Neuronal stem cell (in vitro differentiated cells): Measurements from ENCODE around the gene SPRTN.

Experiments used
- DNase-seq: peaks from one replicate; pipeline ENCODE4 v3.0.0-alpha.2; 2013; ENCODE audit warnings: low spot score
- H2AFZ ChIP-seq: one replicate; pipeline ENCODE4 v1.6.1; 2013; ENCODE audit warnings: mild to moderate bottlenecking, low read length, inconsistent platforms
- H2AK5ac ChIP-seq: 2 replicates; pipeline ENCODE4 v1.6.1; 2013; ENCODE audit warnings: low read depth, mild to moderate bottlenecking, inconsistent platforms, low read length, moderate library complexity, mixed read lengths
- H2BK120ac ChIP-seq: 2 replicates; pipeline ENCODE4 v1.6.1; 2013; ENCODE audit warnings: low read depth, mild to moderate bottlenecking, inconsistent platforms, low read length, moderate library complexity, mixed read lengths
- H2BK12ac ChIP-seq: one replicate; pipeline ENCODE4 v1.6.1; 2013; ENCODE audit warnings: low read length, inconsistent platforms
- H2BK15ac ChIP-seq: 2 replicates; pipeline ENCODE4 v1.6.1; 2013; ENCODE audit warnings: mild to moderate bottlenecking, low read length, inconsistent platforms, mixed read lengths
- H2BK5ac ChIP-seq: one replicate; pipeline ENCODE4 v1.6.1; 2013; ENCODE audit warnings: inconsistent platforms, mild to moderate bottlenecking, low read length, moderate library complexity
- H3K14ac ChIP-seq: one replicate; pipeline ENCODE4 v1.6.1; 2013; ENCODE audit warnings: low read length, inconsistent platforms
- H3K18ac ChIP-seq: 2 replicates; pipeline ENCODE4 v1.6.1; 2013; ENCODE audit warnings: low read length, inconsistent platforms
- H3K23ac ChIP-seq: 2 replicates; pipeline ENCODE4 v1.6.1; 2013; ENCODE audit warnings: low read depth, mild to moderate bottlenecking, mixed read lengths, low read length, inconsistent platforms; ENCODE audit not compliant: poor library complexity
- H3K27ac ChIP-seq: replicated peaks from 3 replicates; pipeline ENCODE4 v1.5.1; 2013; ENCODE audit warnings: low read length, inconsistent platforms
- H3K27me3 ChIP-seq, 3 experiments: 2 replicates each; pipeline ENCODE4 v1.6.1; 2013; ENCODE audit warnings: low read length in 3 of 3, mild to moderate bottlenecking in 2 of 3, inconsistent platforms in 1 of 3, low read depth in 1 of 3, mixed read lengths in 1 of 3, moderate library complexity in 1 of 3; ENCODE audit not compliant: control insufficient read depth in 3 of 3, insufficient read depth in 3 of 3
- H3K36me3 ChIP-seq, 2 donors: replicated peaks in 1 of 2; 2 replicates each; pipeline ENCODE4 v1.6.1; 2013; ENCODE audit warnings: low read length in 2 of 2; ENCODE audit not compliant: control insufficient read depth in 2 of 2, insufficient read depth in 2 of 2
- H3K4ac ChIP-seq: 2 replicates; pipeline ENCODE4 v1.6.1; 2013; ENCODE audit warnings: inconsistent platforms, mild to moderate bottlenecking, low read length, moderate library complexity
- H3K4me1 ChIP-seq, 2 donors: 1 replicate in 1 of 2; 2 replicates in 1 of 2; pipeline ENCODE4 v1.6.1; 2013; ENCODE audit warnings: low read length in 2 of 2, low read depth in 1 of 2; ENCODE audit not compliant: control insufficient read depth in 2 of 2, insufficient read depth in 1 of 2
- H3K4me2 ChIP-seq: one replicate; pipeline ENCODE4 v1.6.1; 2013; ENCODE audit warnings: mild to moderate bottlenecking, low read length, inconsistent platforms; ENCODE audit not compliant: insufficient read depth, poor library complexity, severe bottlenecking
- H3K4me3 ChIP-seq, 2 donors: 2 replicates each; pipeline ENCODE4 v1.5.1; 2013; ENCODE audit warnings: low read length in 2 of 2, mild to moderate bottlenecking in 2 of 2, inconsistent platforms in 1 of 2, moderate library complexity in 1 of 2
- H3K79me1 ChIP-seq: one replicate; pipeline ENCODE4 v1.6.1; 2013; ENCODE audit warnings: low read depth, mild to moderate bottlenecking, inconsistent platforms, low read length, moderate library complexity
- H3K9ac ChIP-seq: one replicate; pipeline ENCODE4 v1.6.1; 2013; ENCODE audit warnings: mild to moderate bottlenecking, low read depth, low read length, inconsistent platforms; ENCODE audit not compliant: poor library complexity
- H3K9me3 ChIP-seq, 2 donors: replicated peaks in 1 of 2; 2 replicates each; pipeline versions ENCODE3 to v1.6.1; 2013; ENCODE audit warnings: low read length in 2 of 2, mild to moderate bottlenecking in 2 of 2, inconsistent platforms in 1 of 2, low read depth in 1 of 2, mixed read lengths in 1 of 2, moderate library complexity in 1 of 2; ENCODE audit not compliant: control insufficient read depth in 2 of 2, insufficient read depth in 1 of 2
- H4K8ac ChIP-seq: one replicate; pipeline ENCODE4 v1.6.1; 2013; ENCODE audit warnings: low read depth, mild to moderate bottlenecking, inconsistent platforms, low read length, moderate library complexity
- H4K91ac ChIP-seq: one replicate; pipeline ENCODE4 v1.6.1; 2013; ENCODE audit warnings: low read length, low read depth, mild to moderate bottlenecking, inconsistent platforms; ENCODE audit not compliant: poor library complexity
- WGBS, 2 donors: extraction: QIAGEN DNeasy Blood & Tissue Kit; methylation state at CpG; one replicate each; pipeline ENCODE4 v1.1.7; 2013; ENCODE audit warnings: missing lambda C conversion rate in 2 of 2, mixed read lengths in 1 of 2; ENCODE audit not compliant: insufficient read length in 2 of 2, insufficient replicate concordance in 1 of 2; ENCODE audit errors: extremely low coverage in 2 of 2; 5-methylcytosine and 5-hydroxymethylcytosine counted together

The SPRTN gene

DNA sequence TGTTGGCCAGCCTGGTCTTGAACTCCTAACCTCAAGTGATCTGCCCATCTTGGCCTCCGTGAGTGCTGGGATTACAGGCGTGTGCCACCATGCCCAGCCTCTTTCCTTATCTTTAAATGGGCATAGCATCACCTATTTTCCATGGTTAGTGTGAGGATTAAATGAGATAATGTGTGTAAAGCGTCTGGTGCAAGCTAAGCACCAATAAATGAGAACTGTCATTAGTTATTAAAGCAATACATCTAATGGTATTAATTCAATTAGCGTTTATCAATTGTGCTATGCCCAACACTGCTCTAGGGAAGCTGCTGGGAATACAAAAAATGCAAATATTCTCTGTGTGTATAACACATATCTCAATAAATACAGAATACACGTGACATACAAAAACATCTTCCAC, 10.5 kb upstream of the SPRTN start:
- no CpG with 5 or more reads among the region's 5 CpGs for WGBS, 2 donors
- no peak overlapping the region for H4K8ac ChIP-seq

DNA sequence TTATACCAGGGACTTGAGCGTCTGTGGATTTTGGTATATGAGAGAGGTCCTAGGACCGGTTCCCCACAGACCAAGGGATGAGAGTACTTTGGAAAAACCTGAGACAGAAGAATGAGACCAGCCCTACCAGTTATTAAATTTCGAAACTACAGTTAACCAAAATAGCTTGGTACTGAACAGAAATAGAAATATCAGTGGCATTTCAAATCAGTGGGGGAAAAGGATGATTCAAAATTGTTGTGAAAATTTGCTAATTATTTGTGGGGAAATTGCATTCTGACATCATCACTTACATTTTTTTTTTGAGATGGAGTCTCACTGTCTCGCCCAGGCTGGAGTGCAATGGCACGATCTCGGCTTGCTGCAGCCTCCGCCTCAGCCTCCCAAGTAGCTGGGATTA, 8.6 kb upstream of the SPRTN start:
- no peak overlapping the region for H3K23ac ChIP-seq
- H2BK15ac ChIP-seq = no peak overlapping the region
- H2BK12ac ChIP-seq = no peak overlapping the region
- H3K14ac ChIP-seq = no peak overlapping the region
- H4K91ac ChIP-seq = no peak overlapping the region
- no peak overlapping the region for H3K27ac ChIP-seq
- no peak overlapping the region for H3K18ac ChIP-seq
- H3K4ac ChIP-seq = no peak overlapping the region
- no peak overlapping the region for H2BK5ac ChIP-seq
- H3K4me2 ChIP-seq = no peak overlapping the region
- no peak overlapping the region for H3K9ac ChIP-seq
- WGBS, 2 donors = no CpG with 5 or more reads among the region's 7 CpGs
- no peak for DNase-seq
- no peaks in the 10 kb centered on the region for H3K79me1 ChIP-seq
- no peaks in the 10 kb centered on the region for H3K27me3 ChIP-seq
- H2BK120ac ChIP-seq = no peak overlapping the region
- H2AK5ac ChIP-seq = no peak overlapping the region
- H3K4me3 ChIP-seq = no peak overlapping the region
- no peaks in the 10 kb centered on the region for H3K9me3 ChIP-seq
- H4K8ac ChIP-seq = no peak overlapping the region
- H2AFZ ChIP-seq = no peak overlapping the region
- no peaks in the 10 kb centered on the region for H3K4me1 ChIP-seq
- peaks cover 0 to 4% of the 10 kb centered on the region in 2 donors for H3K36me3 ChIP-seq

More for the DNA sequence above, 10.5 kb upstream of the SPRTN start:
- H3K9ac ChIP-seq = no peak overlapping the region
- no peak overlapping the region for H4K91ac ChIP-seq
- no peak overlapping the region for H3K18ac ChIP-seq
- no peak overlapping the region for H2BK12ac ChIP-seq
- H3K4me3 ChIP-seq = no peak overlapping the region
- no peak overlapping the region for H2BK120ac ChIP-seq
- no peak overlapping the region for H3K23ac ChIP-seq
- H3K27ac ChIP-seq = no peak overlapping the region
- H3K27me3 ChIP-seq = no peaks in the 10 kb centered on the region
- H3K4ac ChIP-seq = no peak overlapping the region
- no peaks in the 10 kb centered on the region for H3K79me1 ChIP-seq
- no peaks in the 10 kb centered on the region for H3K36me3 ChIP-seq
- no peak overlapping the region for H2BK15ac ChIP-seq
- H3K14ac ChIP-seq = no peak overlapping the region
- H3K4me2 ChIP-seq = no peak overlapping the region
- H2AK5ac ChIP-seq = no peak overlapping the region
- no peaks in the 10 kb centered on the region for H3K9me3 ChIP-seq
- no peak for DNase-seq
- no peak overlapping the region for H2BK5ac ChIP-seq
- no peaks in the 10 kb centered on the region for H3K4me1 ChIP-seq
- no peak overlapping the region for H2AFZ ChIP-seq

DNA sequence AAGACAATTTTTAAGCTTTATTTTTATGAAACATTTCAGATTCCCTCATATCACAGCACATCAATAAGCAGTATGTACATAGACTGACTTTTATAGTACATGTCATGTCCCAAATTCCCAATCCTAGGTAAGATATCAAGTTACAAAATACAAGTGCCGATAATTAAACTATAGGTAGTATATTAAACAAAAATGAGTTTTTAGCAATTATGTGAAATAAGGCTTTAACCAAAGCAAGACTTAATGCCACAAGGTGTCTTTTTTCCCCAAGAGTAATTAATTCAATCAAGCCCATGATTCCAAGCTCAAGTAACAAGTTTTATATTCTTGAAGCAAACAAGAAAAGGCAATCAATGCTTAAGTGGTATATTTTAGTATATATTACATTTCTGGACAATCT, 5.3 kb upstream of the SPRTN start:
- no peak overlapping the region for H3K27ac ChIP-seq
- H4K8ac ChIP-seq = no peak overlapping the region
- no peak overlapping the region for H3K14ac ChIP-seq
- H3K79me1 ChIP-seq = peaks cover 5% of the 10 kb centered on the region
- no peak overlapping the region for H3K9ac ChIP-seq
- peaks cover 14 to 16% of the 10 kb centered on the region in 2 donors for H3K4me1 ChIP-seq
- H2BK5ac ChIP-seq = no peak overlapping the region
- H3K27me3 ChIP-seq = no peaks in the 10 kb centered on the region
- no peak overlapping the region for H3K4me3 ChIP-seq
- no peak overlapping the region for H2BK120ac ChIP-seq
- H3K23ac ChIP-seq = no peak overlapping the region
- no CpG with 5 or more reads among the region's 1 CpG for WGBS, 2 donors
- H2AK5ac ChIP-seq = no peak overlapping the region
- no peak overlapping the region for H3K4me2 ChIP-seq
- no peak overlapping the region for H2AFZ ChIP-seq
- no peak overlapping the region for H2BK15ac ChIP-seq
- peaks cover 0 to 17% of the 10 kb centered on the region in 2 donors for H3K36me3 ChIP-seq
- DNase-seq = no peak
- H4K91ac ChIP-seq = no peak overlapping the region
- H2BK12ac ChIP-seq = no peak overlapping the region
- H3K4ac ChIP-seq = no peak overlapping the region
- no peaks in the 10 kb centered on the region for H3K9me3 ChIP-seq
- no peak overlapping the region for H3K18ac ChIP-seq

DNA sequence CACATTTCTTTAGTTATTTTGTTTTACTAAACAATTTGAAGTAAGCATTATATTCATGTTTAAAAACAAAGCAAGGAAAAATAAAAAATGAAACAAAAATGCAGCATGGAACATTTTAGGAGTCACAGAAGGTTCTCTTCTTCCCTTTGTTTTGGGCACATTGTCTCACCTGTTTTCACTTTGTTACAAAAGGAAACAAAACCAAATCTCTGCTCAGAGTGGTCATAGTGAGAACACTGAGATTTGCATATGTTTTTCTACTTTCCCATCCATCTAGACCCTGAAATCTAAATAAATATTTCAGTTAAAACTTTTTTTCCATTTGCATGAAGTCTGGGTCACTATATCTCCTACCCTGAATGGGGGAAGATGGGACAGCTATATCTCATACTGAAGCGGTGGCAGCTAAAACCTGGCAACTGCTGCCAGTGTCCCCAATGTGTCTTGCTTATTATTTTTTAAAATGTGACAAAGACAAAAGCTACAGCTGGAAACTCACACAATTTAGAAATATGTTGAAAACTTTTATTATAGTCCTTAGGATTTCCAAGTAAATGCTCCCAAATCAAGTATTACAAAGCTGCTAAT, 3.9 kb upstream of the SPRTN start:
- no peak overlapping the region for H4K8ac ChIP-seq
- DNase-seq = no peak
- no peak overlapping the region for H2AK5ac ChIP-seq
- WGBS, 2 donors = no CpG with 5 or more reads among the region's 1 CpG
- H3K27ac ChIP-seq = no peak overlapping the region
- no peak overlapping the region for H2AFZ ChIP-seq
- H3K79me1 ChIP-seq = peaks cover 5% of the 10 kb centered on the region
- H3K18ac ChIP-seq = no peak overlapping the region
- H2BK5ac ChIP-seq = no peak overlapping the region
- no peaks in the 10 kb centered on the region for H3K9me3 ChIP-seq
- no peak overlapping the region for H3K9ac ChIP-seq
- no peaks in the 10 kb centered on the region for H3K27me3 ChIP-seq
- H2BK15ac ChIP-seq = no peak overlapping the region
- H2BK12ac ChIP-seq = no peak overlapping the region
- H3K4me3 ChIP-seq = no peak overlapping the region
- H3K36me3 ChIP-seq = peaks cover 0 to 17% of the 10 kb centered on the region in 2 donors
- peaks cover 17% of the 10 kb centered on the region in 2 donors for H3K4me1 ChIP-seq
- H3K14ac ChIP-seq = no peak overlapping the region
- H3K4ac ChIP-seq = no peak overlapping the region
- no peak overlapping the region for H3K4me2 ChIP-seq
- no peak overlapping the region for H2BK120ac ChIP-seq
- H3K23ac ChIP-seq = no peak overlapping the region
- no peak overlapping the region for H4K91ac ChIP-seq
